HepG2 (cell line): Measurements from ENCODE around the gene ACP7. TPM values are rescaled to one million over a fixed set of nuclear protein-coding genes. Genes with fewer than 3 reads are reported as not detected.
A peak's percentile ranks its signal among the peaks of the same experiment; 100 is the strongest.

Experiments used
- BCL6 ChIP-seq: IDR thresholded peaks from 2 replicates; pipeline ENCODE4 v1.6.1; 2016; ENCODE audit warnings: missing genetic modification reagents, missing compliant biosample characterization
- CHD4 ChIP-seq: fragments of 200-600 bp; sonication (generic); IDR thresholded peaks from 2 replicates; pipeline ENCODE4 v1.7.0; 2017; ENCODE audit warnings: mild to moderate bottlenecking, low read length, borderline replicate concordance
- DMAP1 ChIP-seq: IDR thresholded peaks from 2 replicates; pipeline ENCODE4 v1.6.1; 2016
- FOXM1 ChIP-seq: sonication (generic); formaldehyde crosslinking; IDR thresholded peaks from 2 replicates; pipeline ENCODE4 v1.5.0; 2020; ENCODE audit warnings: missing genetic modification reagents
- KLF6 ChIP-seq: IDR thresholded peaks from 2 replicates; pipeline ENCODE4 v1.8.0; 2016; ENCODE audit warnings: missing biosample characterization, missing genetic modification reagents
- MEIS1 ChIP-seq: sonication (generic); formaldehyde crosslinking; IDR thresholded peaks from 2 replicates; pipeline ENCODE4 v1.9.0; 2021; ENCODE audit warnings: mild to moderate bottlenecking, missing genetic modification reagents, moderate library complexity, borderline replicate concordance
- NCOA1 ChIP-seq: sonication (generic); formaldehyde crosslinking; IDR thresholded peaks from 2 replicates; pipeline ENCODE4 v1.9.0; 2021; ENCODE audit warnings: missing genetic modification reagents
- NCOR1 ChIP-seq: fragments of 200-600 bp; sonication (generic); IDR thresholded peaks from 2 replicates; pipeline ENCODE4 v1.7.0; 2017; ENCODE audit warnings: antibody characterized with exemption, low read length, borderline replicate concordance
- PAWR ChIP-seq: sonication (generic); formaldehyde crosslinking; IDR thresholded peaks from 2 replicates; pipeline ENCODE4 v1.4.0; 2020; ENCODE audit warnings: missing genetic modification reagents, mild to moderate bottlenecking, borderline replicate concordance
- POLR2G ChIP-seq: fragments of 200-400 bp; formaldehyde crosslinking; IDR thresholded peaks from 2 replicates; pipeline ENCODE4 v1.6.1; 2018; ENCODE audit warnings: mild to moderate bottlenecking, low read depth, low read length, moderate library complexity
- RARA ChIP-seq: IDR thresholded peaks from 2 replicates; pipeline ENCODE4 v1.6.1; 2016; ENCODE audit warnings: missing genetic modification reagents, missing compliant biosample characterization
- TBX3 ChIP-seq: fragments of 450-650 bp; IDR thresholded peaks from 2 replicates; pipeline ENCODE4 v1.6.1; 2017; ENCODE audit warnings: antibody characterized with exemption, mild to moderate bottlenecking, inconsistent platforms, borderline replicate concordance
- TEAD2 ChIP-seq: sonication (generic); formaldehyde crosslinking; IDR thresholded peaks from 2 replicates; pipeline ENCODE4 v1.9.0; 2021; ENCODE audit warnings: missing genetic modification reagents
- TEAD3 ChIP-seq: optimal IDR thresholded peaks from 2 replicates; pipeline ENCODE3; 2016; ENCODE audit warnings: borderline replicate concordance
- ZBTB38 ChIP-seq: sonication (generic); formaldehyde crosslinking; IDR thresholded peaks from 2 replicates; pipeline ENCODE4 v1.5.1; 2020; ENCODE audit warnings: mild to moderate bottlenecking, missing genetic modification reagents
- ZNF101 ChIP-seq: sonication (generic); formaldehyde crosslinking; IDR thresholded peaks from 2 replicates; pipeline ENCODE4 v1.4.0; 2020; ENCODE audit warnings: mild to moderate bottlenecking, low read depth, missing genetic modification reagents, borderline replicate concordance
- ZNF432 ChIP-seq: sonication (generic); formaldehyde crosslinking; IDR thresholded peaks from 2 replicates; pipeline ENCODE4 v1.5.0; 2020; ENCODE audit warnings: missing genetic modification reagents, mild to moderate bottlenecking, borderline replicate concordance
- polyA plus RNA-seq, 8 experiments: library from polyadenylated mRNA; depleted of rRNA in 3 of 8; stranded (reverse) in 7 of 8; unstranded in 1 of 8; fragments of >200 nt; fragmentation: Illumina TruSeq in 4 of 8; extraction: Trizol in 4 of 8; gene quantifications; 2 replicates each; pipeline versions ENCODE4 v1.2.1 to v1.2.3, GENCODE V29; 2011 to 2016; ENCODE audit warnings: low read depth in 4 of 8, missing spikeins in 1 of 8, mixed read lengths in 1 of 8; ENCODE audit not compliant: insufficient read depth in 1 of 8
- total RNA-seq, 5 experiments: library from RNA; depleted of rRNA; stranded (reverse); fragments of >200 nt; fragmentation: Illumina TruSeq; extraction: Trizol; gene quantifications; 2 replicates each; pipeline ENCODE4 v1.2.3, GENCODE V29; 2016; ENCODE audit warnings: low read depth in 1 of 5
- TF ChIP-seq, protein P1 (sequence below): sonication (generic); formaldehyde crosslinking; IDR thresholded peaks from 2 replicates; pipeline ENCODE4 v1.5.1; 2020; ENCODE audit warnings: mild to moderate bottlenecking, missing genetic modification reagents, moderate library complexity
- TF ChIP-seq, protein P2 (sequence below): sonication (generic); formaldehyde crosslinking; IDR thresholded peaks from 2 replicates; pipeline ENCODE4 v1.5.0; 2020; ENCODE audit warnings: mild to moderate bottlenecking, low read depth, missing genetic modification reagents, borderline replicate concordance
- TF ChIP-seq, protein P3 (sequence below): sonication (generic); formaldehyde crosslinking; IDR thresholded peaks from 2 replicates; pipeline ENCODE4 v1.5.0; 2020; ENCODE audit warnings: missing genetic modification reagents, mild to moderate bottlenecking, borderline replicate concordance
- TF ChIP-seq, protein P4 (sequence below): IDR thresholded peaks from 2 replicates; pipeline ENCODE4 v1.6.1; 2012; ENCODE audit warnings: inconsistent platforms
- TF ChIP-seq, protein P5 (sequence below): sonication (generic); formaldehyde crosslinking; IDR thresholded peaks from 2 replicates; pipeline ENCODE4 v1.5.0; 2020; ENCODE audit warnings: mild to moderate bottlenecking, missing genetic modification reagents, borderline replicate concordance

The ACP7 gene
- total and polyA plus RNA-seq, 2 of the 13 experiments (the other 11 are each of a cell fraction or from before 2014, with no cell fraction given), result not detected

DNA sequence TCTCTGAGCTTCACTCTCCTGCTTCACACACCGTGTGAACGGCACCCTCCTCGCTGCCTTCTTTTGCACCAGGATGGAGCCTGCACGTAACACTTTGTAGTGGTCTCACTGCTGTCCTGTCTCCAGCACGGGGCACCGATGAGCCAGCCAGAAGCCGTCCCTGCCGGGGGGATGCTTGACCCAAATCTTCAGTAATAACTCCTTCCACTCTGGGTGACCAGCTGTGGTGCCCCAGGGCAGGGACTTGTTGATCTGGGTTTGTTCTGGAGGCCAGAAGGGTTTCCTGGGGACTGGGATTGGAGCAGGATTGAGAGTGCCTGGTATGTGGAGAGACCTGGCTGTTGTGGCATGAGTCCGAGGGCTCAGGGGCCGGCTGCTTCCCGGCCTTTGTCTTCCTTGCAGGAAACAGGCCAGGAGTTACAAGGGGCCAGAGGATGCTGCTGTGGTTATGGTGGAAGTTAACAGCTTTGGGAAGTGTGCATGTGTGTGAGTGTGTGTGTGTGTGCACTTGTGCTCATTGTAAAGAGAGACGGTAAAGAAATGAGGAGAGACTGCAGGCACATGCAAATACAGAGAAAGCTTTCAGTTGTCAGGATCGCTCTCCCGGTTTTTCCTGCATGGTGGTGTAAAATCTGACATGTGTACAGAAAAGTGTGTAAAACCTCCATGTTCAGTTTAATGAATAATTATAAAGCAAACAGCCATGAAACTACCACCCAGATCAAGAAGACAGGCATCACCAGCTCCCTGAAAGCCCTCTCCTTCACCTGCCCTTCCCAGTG lies 60.3 kb downstream of the ACP7 start (continued):
- TF ChIP-seq, protein P1, sequence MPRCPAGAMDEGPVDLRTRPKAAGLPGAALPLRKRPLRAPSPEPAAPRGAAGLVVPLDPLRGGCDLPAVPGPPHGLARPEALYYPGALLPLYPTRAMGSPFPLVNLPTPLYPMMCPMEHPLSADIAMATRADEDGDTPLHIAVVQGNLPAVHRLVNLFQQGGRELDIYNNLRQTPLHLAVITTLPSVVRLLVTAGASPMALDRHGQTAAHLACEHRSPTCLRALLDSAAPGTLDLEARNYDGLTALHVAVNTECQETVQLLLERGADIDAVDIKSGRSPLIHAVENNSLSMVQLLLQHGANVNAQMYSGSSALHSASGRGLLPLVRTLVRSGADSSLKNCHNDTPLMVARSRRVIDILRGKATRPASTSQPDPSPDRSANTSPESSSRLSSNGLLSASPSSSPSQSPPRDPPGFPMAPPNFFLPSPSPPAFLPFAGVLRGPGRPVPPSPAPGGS (CRISPR knock-in tag), result no peak
- TF ChIP-seq PAWR (CRISPR knock-in tag) (no peak), FOXM1 (CRISPR knock-in tag) (no peak), TEAD3 (peak; percentile 48), POLR2G (no peak), TEAD2 (CRISPR knock-in tag) (no peak), ZNF101 (CRISPR knock-in tag) (no peak), NCOR1 (no peak), TBX3 (no peak), NCOA1 (CRISPR knock-in tag) (0 out of 2 replicates have a peak, but pooled peaks have one; percentile 42), CHD4 (no peak), BCL6 (CRISPR knock-in tag) (no peak), ZNF432 (CRISPR knock-in tag) (no peak), KLF6 (CRISPR knock-in tag) (no peak), DMAP1 (CRISPR knock-in tag) (no peak), MEIS1 (CRISPR knock-in tag) (no peak), RARA (CRISPR knock-in tag) (no peak), ZBTB38 (0 out of 2 replicates have a peak, but pooled peaks have one; percentile 52)
- TF ChIP-seq, protein P2, sequence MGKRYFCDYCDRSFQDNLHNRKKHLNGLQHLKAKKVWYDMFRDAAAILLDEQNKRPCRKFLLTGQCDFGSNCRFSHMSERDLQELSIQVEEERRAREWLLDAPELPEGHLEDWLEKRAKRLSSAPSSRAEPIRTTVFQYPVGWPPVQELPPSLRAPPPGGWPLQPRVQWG (CRISPR knock-in tag), result no peak
- TF ChIP-seq, protein P3, sequence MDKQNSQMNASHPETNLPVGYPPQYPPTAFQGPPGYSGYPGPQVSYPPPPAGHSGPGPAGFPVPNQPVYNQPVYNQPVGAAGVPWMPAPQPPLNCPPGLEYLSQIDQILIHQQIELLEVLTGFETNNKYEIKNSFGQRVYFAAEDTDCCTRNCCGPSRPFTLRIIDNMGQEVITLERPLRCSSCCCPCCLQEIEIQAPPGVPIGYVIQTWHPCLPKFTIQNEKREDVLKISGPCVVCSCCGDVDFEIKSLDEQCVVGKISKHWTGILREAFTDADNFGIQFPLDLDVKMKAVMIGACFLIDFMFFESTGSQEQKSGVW (CRISPR knock-in tag), result no peak
- TF ChIP-seq, protein P4, sequence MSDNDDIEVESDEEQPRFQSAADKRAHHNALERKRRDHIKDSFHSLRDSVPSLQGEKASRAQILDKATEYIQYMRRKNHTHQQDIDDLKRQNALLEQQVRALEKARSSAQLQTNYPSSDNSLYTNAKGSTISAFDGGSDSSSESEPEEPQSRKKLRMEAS, result peak; percentile 4; the same call in 1 of the 2 replicates
- TF ChIP-seq, protein P5, sequence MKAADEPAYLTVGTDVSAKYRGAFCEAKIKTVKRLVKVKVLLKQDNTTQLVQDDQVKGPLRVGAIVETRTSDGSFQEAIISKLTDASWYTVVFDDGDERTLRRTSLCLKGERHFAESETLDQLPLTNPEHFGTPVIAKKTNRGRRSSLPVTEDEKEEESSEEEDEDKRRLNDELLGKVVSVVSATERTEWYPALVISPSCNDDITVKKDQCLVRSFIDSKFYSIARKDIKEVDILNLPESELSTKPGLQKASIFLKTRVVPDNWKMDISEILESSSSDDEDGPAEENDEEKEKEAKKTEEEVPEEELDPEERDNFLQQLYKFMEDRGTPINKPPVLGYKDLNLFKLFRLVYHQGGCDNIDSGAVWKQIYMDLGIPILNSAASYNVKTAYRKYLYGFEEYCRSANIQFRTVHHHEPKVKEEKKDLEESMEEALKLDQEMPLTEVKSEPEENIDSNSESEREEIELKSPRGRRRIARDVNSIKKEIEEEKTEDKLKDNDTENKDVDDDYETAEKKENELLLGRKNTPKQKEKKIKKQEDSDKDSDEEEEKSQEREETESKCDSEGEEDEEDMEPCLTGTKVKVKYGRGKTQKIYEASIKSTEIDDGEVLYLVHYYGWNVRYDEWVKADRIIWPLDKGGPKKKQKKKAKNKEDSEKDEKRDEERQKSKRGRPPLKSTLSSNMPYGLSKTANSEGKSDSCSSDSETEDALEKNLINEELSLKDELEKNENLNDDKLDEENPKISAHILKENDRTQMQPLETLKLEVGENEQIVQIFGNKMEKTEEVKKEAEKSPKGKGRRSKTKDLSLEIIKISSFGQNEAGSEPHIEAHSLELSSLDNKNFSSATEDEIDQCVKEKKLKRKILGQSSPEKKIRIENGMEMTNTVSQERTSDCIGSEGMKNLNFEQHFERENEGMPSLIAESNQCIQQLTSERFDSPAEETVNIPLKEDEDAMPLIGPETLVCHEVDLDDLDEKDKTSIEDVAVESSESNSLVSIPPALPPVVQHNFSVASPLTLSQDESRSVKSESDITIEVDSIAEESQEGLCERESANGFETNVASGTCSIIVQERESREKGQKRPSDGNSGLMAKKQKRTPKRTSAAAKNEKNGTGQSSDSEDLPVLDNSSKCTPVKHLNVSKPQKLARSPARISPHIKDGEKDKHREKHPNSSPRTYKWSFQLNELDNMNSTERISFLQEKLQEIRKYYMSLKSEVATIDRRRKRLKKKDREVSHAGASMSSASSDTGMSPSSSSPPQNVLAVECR, result peak; percentile 26; the same call in 1 of the 2 replicates
